GM12878 (cell line): ENCODE data around the gene XAB2. TPM values are rescaled to one million over a fixed set of nuclear protein-coding genes. Genes with fewer than 3 reads are reported as not detected.

Experiments used
- ATAC-seq: fragments of 200-7000 bp; cut with Tn5 transposase; 3 replicates; pipeline ENCODE4 v1.9.1; 2020; ENCODE audit warnings: mild to moderate bottlenecking, moderate library complexity
- BruUV-seq: library from RNA; stranded (reverse); fragments of 400-500 nt; replicated peaks from 2 replicates; lab custom pipeline; 2021; lab: Mats Ljungman, UMichigan
- CTCF ChIA-PET: fragments of 300-600 bp; sonication (Branson Sonifier 250); formaldehyde crosslinking; extraction: SDS; loops from one replicate; lab custom pipeline; 2021; ENCODE audit warnings: inconsistent platforms; lab: Yijun Ruan, JAX
- POLR2A ChIA-PET: fragments of 350-600 bp; formaldehyde crosslinking; extraction: SDS; loops from one replicate; lab custom pipeline; 2021; ENCODE audit warnings: inconsistent platforms; lab: Charles Lee
- RAD21 ChIA-PET: fragments of 300-600 bp; sonication (Branson Sonifier 250); formaldehyde crosslinking; loops from one replicate; lab custom pipeline; 2023; ENCODE audit warnings: antibody characterized with exemption; ENCODE audit not compliant: unreplicated experiment; lab: Charles Lee
- SMC1A ChIA-PET: fragments of 300-600 bp; sonication (Branson Sonifier 250); formaldehyde crosslinking; loops from one replicate; lab custom pipeline; 2023; ENCODE audit not compliant: unreplicated experiment, uncharacterized antibody; lab: Charles Lee
- DNase-seq: peaks from one replicate; pipeline ENCODE4 v3.0.0-alpha.2; 2011; ENCODE audit warnings: low read depth, low spot score
- FAIRE-seq: peaks from 3 replicates; lab custom pipeline; 2011; peaks lifted over from hg19 to GRCh38; lab: Jason Lieb, UNC
- H2AFZ ChIP-seq: 2 replicates; pipeline ENCODE4 v1.6.0; 2011; ENCODE audit warnings: low read depth, low read length, control low read depth; ENCODE audit not compliant: control insufficient read depth
- H3K27ac ChIP-seq: 2 replicates; pipeline ENCODE4 v1.5.1; 2011; ENCODE audit warnings: control low read depth; ENCODE audit not compliant: control insufficient read depth, insufficient read depth
- H3K27me3 ChIP-seq, 2 experiments: replicated peaks in 1 of 2; 2 replicates each; pipeline versions ENCODE4 v1.6.0 to v1.6.1; 2011; ENCODE audit warnings: low read length in 1 of 2; ENCODE audit not compliant: control insufficient read depth in 2 of 2, insufficient read depth in 2 of 2
- H3K36me3 ChIP-seq, 2 experiments: 2 replicates each; pipeline ENCODE4 v1.5.1; 2011; ENCODE audit warnings: low read length in 1 of 2; ENCODE audit not compliant: control insufficient read depth in 2 of 2, insufficient read depth in 2 of 2
- H3K4me1 ChIP-seq: 2 replicates; pipeline ENCODE4 v1.6.1; 2011; ENCODE audit warnings: mild to moderate bottlenecking, low read length, moderate library complexity, mixed read lengths; ENCODE audit not compliant: control insufficient read depth, insufficient read depth
- H3K4me2 ChIP-seq: 2 replicates; pipeline ENCODE4 v1.6.0; 2011; ENCODE audit warnings: control low read depth; ENCODE audit not compliant: control insufficient read depth, insufficient read depth
- H3K4me3 ChIP-seq: fragments of 200-600 bp; sonication (generic); 2 replicates; pipeline ENCODE4 v1.5.1; 2016
- H3K79me2 ChIP-seq: 2 replicates; pipeline ENCODE4 v1.6.0; 2011; ENCODE audit warnings: low read length; ENCODE audit not compliant: control insufficient read depth, insufficient read depth
- H3K9ac ChIP-seq: 2 replicates; pipeline ENCODE4 v1.8.0; 2011; ENCODE audit warnings: low read length, control low read depth, mixed read lengths; ENCODE audit not compliant: control insufficient read depth, insufficient read depth
- H3K9me3 ChIP-seq: replicated peaks from 3 replicates; pipeline ENCODE4 v1.5.1; 2011; ENCODE audit warnings: mild to moderate bottlenecking, low read length; ENCODE audit not compliant: control insufficient read depth, insufficient read depth
- H4K20me1 ChIP-seq: 2 replicates; pipeline ENCODE4 v1.6.0; 2011; ENCODE audit not compliant: control insufficient read depth, insufficient read depth
- BCL3 ChIP-seq: IDR thresholded peaks from 2 replicates; pipeline ENCODE4 v1.6.1; 2011; ENCODE audit warnings: borderline replicate concordance, low read depth, mild to moderate bottlenecking, moderate library complexity, low read length; ENCODE audit not compliant: insufficient read depth, poor library complexity, severe bottlenecking
- BRCA1 ChIP-seq: IDR thresholded peaks from 2 replicates; pipeline ENCODE4 v1.6.1; 2011; ENCODE audit warnings: low read depth, low read length, improper control_type of control experiment
- CHD2 ChIP-seq: IDR thresholded peaks from 2 replicates; pipeline ENCODE4 v1.6.1; 2011; ENCODE audit warnings: low read depth, low read length, improper control_type of control experiment, borderline replicate concordance
- E2F4 ChIP-seq: IDR thresholded peaks from 2 replicates; pipeline ENCODE4 v1.6.1; 2012; ENCODE audit warnings: low read depth, low read length, improper control_type of control experiment
- FOXM1 ChIP-seq: IDR thresholded peaks from 2 replicates; pipeline ENCODE4 v1.6.1; 2012; ENCODE audit warnings: low read depth, mild to moderate bottlenecking, inconsistent platforms, low read length, moderate library complexity
- RAD21 ChIP-seq: IDR thresholded peaks from 2 replicates; pipeline ENCODE4 v1.6.1; 2011; ENCODE audit warnings: mild to moderate bottlenecking, low read depth, low read length, moderate library complexity; ENCODE audit not compliant: insufficient read depth
- SIX5 ChIP-seq: IDR thresholded peaks from 2 replicates; pipeline ENCODE4 v1.6.1; 2011; ENCODE audit warnings: mild to moderate bottlenecking, low read depth, low read length, moderate library complexity; ENCODE audit not compliant: severe bottlenecking
- SREBF2 ChIP-seq: IDR thresholded peaks from 2 replicates; pipeline ENCODE4 v1.6.1; 2012; ENCODE audit warnings: mild to moderate bottlenecking, low read length
- SRF ChIP-seq, 2 experiments: IDR thresholded peaks; 2 replicates each; pipeline ENCODE4 v1.6.1; 2011; ENCODE audit warnings: low read depth in 2 of 2, low read length in 2 of 2, mild to moderate bottlenecking in 1 of 2, moderate library complexity in 1 of 2
- TCF7 ChIP-seq: IDR thresholded peaks from 2 replicates; pipeline ENCODE4 v1.6.1; 2014; ENCODE audit warnings: antibody characterized with exemption, borderline replicate concordance
- ZBTB4 ChIP-seq: fragments of 450-650 bp; formaldehyde crosslinking; IDR thresholded peaks from 2 replicates; pipeline ENCODE4 v1.4.0; 2022; ENCODE audit warnings: mild to moderate bottlenecking, moderate library complexity
- ZNF687 ChIP-seq: fragments of 450-650 bp; IDR thresholded peaks from 2 replicates; pipeline ENCODE4 v1.6.1; 2017; ENCODE audit warnings: mild to moderate bottlenecking, moderate library complexity
- WGBS: methylation state at CpG from one replicate; pipeline ENCODE4 v1.1.6; 2016; ENCODE audit warnings: low lambda C conversion rate; ENCODE audit not compliant: insufficient replicate concordance, insufficient coverage; ENCODE audit errors: missing lambda C conversion rate; 5-methylcytosine and 5-hydroxymethylcytosine counted together
- in situ Hi-C: fragments of 300-500 bp; cut with MboI; formaldehyde crosslinking; loops from 9 replicates; pipeline ENCODE4 v1.14.3; 2018; ENCODE audit warnings: mixed read lengths
- intact Hi-C: fragments of 100-400 bp; cut with micrococcal nuclease; formaldehyde crosslinking; loops from one replicate; pipeline ENCODE4 v1.14.2; 2022; ENCODE audit not compliant: unreplicated experiment
- polyA plus RNA-seq, 11 experiments: library from polyadenylated mRNA; depleted of rRNA in 4 of 11; unstranded in 6 of 11; stranded (reverse) in 5 of 11; fragments of >200 nt; fragmentation: Nextera tagmentation in 4 of 11; fragmentation: Illumina TruSeq in 1 of 11; extraction: Ambion mirVana in 4 of 11; extraction: Trizol in 1 of 11; gene quantifications; 1 replicate in 1 of 11; 2 replicates in 10 of 11; pipeline versions ENCODE4 v1.2.1 to v1.2.3, GENCODE V29; 2011 to 2016; ENCODE audit warnings: inconsistent platforms in 2 of 11, missing spikeins in 2 of 11, low read depth in 1 of 11
- total RNA-seq, 4 experiments: library from RNA; depleted of rRNA in 3 of 4; stranded (reverse); fragments of >200 nt in 3 of 4; fragmentation: Illumina TruSeq in 1 of 4; extraction: Trizol in 1 of 4; gene quantifications; 2 replicates each; pipeline versions ENCODE4 v1.2.1 to v1.2.3, GENCODE V29; 2013 to 2021

Gene XAB2
- total and polyA plus RNA-seq, 10 of the 15 experiments (the other 5 are each of a cell fraction or from before 2014, with no cell fraction given): 0.34 to 45.1 (median 18.8) TPM

- no peak for TF ChIP-seq CHD2
Observed at GRCh38 chr19:7590256-7590655, 39.1 kb downstream of the XAB2 start (continued).

- no peak for FAIRE-seq
- WGBS: 76% methylated on average over 7 of the region's 7 CpGs
- no peak for DNase-seq
- intact Hi-C loops (no loop called here), in situ Hi-C loops (no loop called here)
- no peak overlapping the region for H3K4me3 ChIP-seq
- ChIA-PET POLR2A (interaction anchor here (0.6 kb wide), 1 partner anchor 754 kb away, joined by 3 read pairs; no protein-coding TSS in a partner anchor), RAD21 (no interaction called here), CTCF (no interaction called here), SMC1A (interaction anchor here (1.2 kb wide), 1 partner anchor 14 kb away, joined by 3 read pairs; no protein-coding TSS in a partner anchor)
- H3K27me3 ChIP-seq: no peaks in the 10 kb centered on the region
- no peaks in the 10 kb centered on the region for H3K4me1 ChIP-seq
- no peak overlapping the region for H3K4me2 ChIP-seq
- H3K36me3 ChIP-seq: no peaks in the 10 kb centered on the region
- no peak overlapping the region for H3K9ac ChIP-seq
- no peaks in the 10 kb centered on the region for H3K79me2 ChIP-seq
- H2AFZ ChIP-seq: no peak overlapping the region
- no peaks in the 10 kb centered on the region for H3K9me3 ChIP-seq
- no peak overlapping the region for H3K27ac ChIP-seq
- no peaks in the 10 kb centered on the region for H4K20me1 ChIP-seq
- no peak for ATAC-seq
- no TSS peak for BruUV-seq
- TF ChIP-seq SREBF2 (no peak), BRCA1 (no peak), SRF (IDR thresholded peaks at IDR 0.05; ENCODE audit: low read depth in 2 of 2, low read length in 2 of 2) (no peak), RAD21 (no peak), BCL3 (no peak), ZBTB4 (no peak), ZNF687 (no peak), E2F4 (no peak), FOXM1 (no peak), TCF7 (no peak), SIX5 (no peak)
Observed at GRCh38 chr19:7589822-7590221, 39.5 kb downstream of the XAB2 start.
